ENCODE results near the gene ZNF491. TPM values are rescaled to one million over a fixed set of nuclear protein-coding genes. Genes with fewer than 3 reads are reported as not detected.
"Not testable (repeated sequence)": the region's sequence is repeated elsewhere in the genome, so short reads cannot be mapped to it uniquely, and the experiment has no call there.

The ZNF491 gene
- total RNA-seq, 1 donor from 2014 or later = not detected

DNA sequence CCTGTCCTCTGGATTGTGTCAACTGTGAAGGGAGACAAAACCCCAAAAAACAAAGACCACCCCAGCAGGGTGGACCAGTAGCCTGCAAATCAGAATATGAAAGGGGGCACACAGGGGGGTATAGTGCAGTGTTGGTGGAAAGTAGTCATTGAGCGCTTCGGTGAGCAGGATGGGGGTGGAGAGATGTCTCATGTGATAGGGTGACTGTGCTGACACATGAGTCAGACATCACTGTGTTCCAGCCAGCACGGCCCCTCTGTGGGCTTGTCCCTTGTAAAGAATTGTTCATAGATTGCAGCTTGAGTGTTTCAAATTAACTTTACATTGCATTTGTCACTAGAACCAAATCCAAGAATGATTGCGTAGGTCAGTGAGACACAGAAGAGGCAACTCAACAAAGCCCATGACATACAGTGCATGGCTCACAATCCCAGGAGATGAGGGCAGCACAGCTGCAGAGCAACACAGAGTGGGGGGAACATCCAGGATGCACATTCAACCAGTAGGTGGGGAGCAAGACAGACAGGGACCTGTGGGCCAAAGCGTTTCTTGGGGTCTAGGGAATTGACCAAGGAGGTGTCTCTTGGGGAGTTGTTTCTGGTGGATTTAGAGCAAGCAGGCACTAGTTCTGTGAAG is 23.3 kb downstream of the ZNF491 start:
- FAIRE-seq = no peak
- peak; percentile 14 for DNase-seq (ENCODE audit: low read depth)
- Histone ChIP-seq H2AFZ (ENCODE audit: low read depth, low read length) (no peak overlapping the region), H3K4me2 (ENCODE audit: low read length) (peak overlapping the region; percentile 15), H3K4me3 (ENCODE audit: insufficient read depth, low read depth, low read length) (no peak overlapping the region), H3K27ac (ENCODE audit: low read depth, low read length) (no peak overlapping the region), H3K36me3 (ENCODE audit: insufficient read depth, low read length) (no peaks in the 10 kb centered on the region), H4K20me1 (ENCODE audit: insufficient read depth, low read length) (no peaks in the 10 kb centered on the region), H3K4me1 (ENCODE audit: insufficient read depth, low read length) (no peaks in the 10 kb centered on the region), H3K27me3 (ENCODE audit: insufficient read depth, low read length) (no peaks in the 10 kb centered on the region), H3K9ac (ENCODE audit: low read length) (no peak overlapping the region), H3K9me3 (ENCODE audit: insufficient read depth, low read depth, low read length) (peaks cover 7% of the 10 kb centered on the region), H3K79me2 (ENCODE audit: insufficient read depth, low read length) (peaks cover 15% of the 10 kb centered on the region)
- H3K36me3 Mint-ChIP-seq (ENCODE audit: low read depth, unreplicated experiment) = no peaks in the 10 kb centered on the region
- no peak overlapping the region for H3K27ac Mint-ChIP-seq (ENCODE audit: unreplicated experiment)
- TF ChIP-seq, protein P1, sequence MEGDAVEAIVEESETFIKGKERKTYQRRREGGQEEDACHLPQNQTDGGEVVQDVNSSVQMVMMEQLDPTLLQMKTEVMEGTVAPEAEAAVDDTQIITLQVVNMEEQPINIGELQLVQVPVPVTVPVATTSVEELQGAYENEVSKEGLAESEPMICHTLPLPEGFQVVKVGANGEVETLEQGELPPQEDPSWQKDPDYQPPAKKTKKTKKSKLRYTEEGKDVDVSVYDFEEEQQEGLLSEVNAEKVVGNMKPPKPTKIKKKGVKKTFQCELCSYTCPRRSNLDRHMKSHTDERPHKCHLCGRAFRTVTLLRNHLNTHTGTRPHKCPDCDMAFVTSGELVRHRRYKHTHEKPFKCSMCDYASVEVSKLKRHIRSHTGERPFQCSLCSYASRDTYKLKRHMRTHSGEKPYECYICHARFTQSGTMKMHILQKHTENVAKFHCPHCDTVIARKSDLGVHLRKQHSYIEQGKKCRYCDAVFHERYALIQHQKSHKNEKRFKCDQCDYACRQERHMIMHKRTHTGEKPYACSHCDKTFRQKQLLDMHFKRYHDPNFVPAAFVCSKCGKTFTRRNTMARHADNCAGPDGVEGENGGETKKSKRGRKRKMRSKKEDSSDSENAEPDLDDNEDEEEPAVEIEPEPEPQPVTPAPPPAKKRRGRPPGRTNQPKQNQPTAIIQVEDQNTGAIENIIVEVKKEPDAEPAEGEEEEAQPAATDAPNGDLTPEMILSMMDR (IDR thresholded peaks at IDR 0.05; ENCODE audit: insufficient read depth, low read depth, low read length) = no peak
- TF ChIP-seq EZH2 (IDR thresholded peaks at IDR 0.05; ENCODE audit: insufficient read depth, low read length) = no peak
- no peaks in the 10 kb centered on the region for H3K27me3 Mint-ChIP-seq (ENCODE audit: low read depth, unreplicated experiment)
- H3K4me1 Mint-ChIP-seq (ENCODE audit: low read depth, unreplicated experiment) = no peaks in the 10 kb centered on the region
- peaks cover 20% of the 10 kb centered on the region for H3K9me3 Mint-ChIP-seq (ENCODE audit: unreplicated experiment)
- H3K4me3 Mint-ChIP-seq (ENCODE audit: unreplicated experiment) = no peak overlapping the region

DNA sequence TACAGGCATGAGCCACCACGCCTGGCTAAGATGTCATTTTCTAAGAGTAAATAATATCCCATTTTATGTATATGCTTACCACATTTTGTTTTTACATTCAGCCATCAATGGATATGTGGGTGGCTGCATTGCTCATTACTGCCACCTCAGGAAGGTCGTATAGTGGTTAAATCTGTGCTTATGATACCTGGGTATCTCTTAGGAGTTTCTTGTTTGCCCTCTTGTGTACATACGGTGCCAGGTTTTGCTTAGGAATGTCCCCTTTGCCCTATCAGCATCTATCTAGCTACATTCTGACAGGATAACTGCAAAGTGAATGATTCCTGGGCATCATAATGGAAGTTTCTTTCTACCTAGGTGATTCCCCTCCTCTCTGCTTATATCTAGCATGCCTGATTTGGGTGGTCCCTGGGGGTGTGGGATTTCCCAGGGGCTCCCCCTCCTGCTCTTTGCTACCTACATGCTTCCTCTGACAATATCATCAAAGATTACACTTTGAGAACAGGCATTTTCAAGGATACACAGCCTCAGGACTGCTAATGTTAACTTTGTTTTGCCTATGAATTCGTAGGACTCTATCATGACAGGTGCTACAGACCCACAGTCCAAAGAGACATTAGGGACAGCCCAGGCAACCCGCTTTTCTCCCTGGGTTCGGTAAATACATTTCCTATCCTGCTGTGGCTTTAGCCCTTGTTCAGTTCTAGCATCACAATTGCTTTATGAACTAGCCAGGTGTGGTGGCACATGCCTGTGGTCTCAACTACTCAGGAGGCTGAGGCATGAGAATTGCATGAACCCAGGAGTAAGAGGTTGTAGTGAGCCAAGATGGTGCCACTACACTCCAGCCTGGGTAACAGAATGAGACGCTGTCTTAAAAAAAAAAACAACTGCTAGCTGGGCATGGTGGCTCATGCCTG is 30.9 kb downstream of the ZNF491 start:
- not testable (repeated sequence) for H3K4me1 Mint-ChIP-seq (ENCODE audit: low read depth, unreplicated experiment); H3K27ac ChIP-seq (ENCODE audit: low read depth, low read length); H3K4me2 ChIP-seq (ENCODE audit: low read length); H4K20me1 ChIP-seq (ENCODE audit: insufficient read depth, low read length); H3K9ac ChIP-seq (ENCODE audit: low read length); H3K27ac Mint-ChIP-seq (ENCODE audit: unreplicated experiment); DNase-seq (ENCODE audit: low read depth); FAIRE-seq; H2AFZ ChIP-seq (ENCODE audit: low read depth, low read length); H3K4me3 Mint-ChIP-seq (ENCODE audit: unreplicated experiment); H3K27me3 ChIP-seq (ENCODE audit: insufficient read depth, low read length); H3K27me3 Mint-ChIP-seq (ENCODE audit: low read depth, unreplicated experiment); H3K79me2 ChIP-seq (ENCODE audit: insufficient read depth, low read length); H3K36me3 Mint-ChIP-seq (ENCODE audit: low read depth, unreplicated experiment); H3K4me3 ChIP-seq (ENCODE audit: insufficient read depth, low read depth, low read length); H3K4me1 ChIP-seq (ENCODE audit: insufficient read depth, low read length)
- H3K9me3 Mint-ChIP-seq (ENCODE audit: unreplicated experiment) = peaks cover 24% of the 10 kb centered on the region
- Histone ChIP-seq H3K36me3 (ENCODE audit: insufficient read depth, low read length) (peaks cover 27% of the 10 kb centered on the region), H3K9me3 (ENCODE audit: insufficient read depth, low read depth, low read length) (peaks cover 34% of the 10 kb centered on the region)

DNA sequence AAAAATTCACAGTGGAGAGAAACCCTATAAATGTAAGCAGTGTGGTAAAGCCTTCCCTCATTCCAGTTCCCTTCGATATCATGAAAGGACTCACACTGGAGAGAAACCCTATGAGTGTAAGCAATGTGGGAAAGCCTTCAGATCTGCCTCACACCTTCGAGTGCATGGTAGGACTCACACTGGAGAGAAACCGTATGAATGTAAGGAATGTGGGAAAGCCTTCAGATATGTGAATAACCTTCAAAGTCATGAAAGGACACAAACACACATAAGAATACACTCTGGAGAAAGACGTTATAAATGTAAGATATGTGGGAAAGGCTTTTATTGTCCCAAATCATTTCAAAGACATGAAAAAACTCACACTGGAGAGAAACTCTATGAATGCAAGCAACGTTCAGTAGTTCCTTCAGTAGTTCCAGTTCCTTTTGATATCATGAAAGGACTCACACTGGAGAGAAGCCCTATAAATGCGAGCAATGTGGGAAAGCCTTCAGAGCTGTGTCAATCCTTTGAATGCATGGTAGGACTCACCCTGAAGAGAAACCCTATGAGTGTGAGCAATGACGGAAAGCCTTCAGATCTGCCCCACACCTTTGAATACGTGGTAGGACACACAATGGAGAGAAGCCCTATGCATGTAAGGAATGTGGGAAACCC is 34.1 kb downstream of the ZNF491 start:
- no peak for DNase-seq (ENCODE audit: low read depth)
- Mint-ChIP-seq H3K4me3 (ENCODE audit: unreplicated experiment) (no peak overlapping the region), H3K27me3 (ENCODE audit: low read depth, unreplicated experiment) (no peaks in the 10 kb centered on the region), H3K27ac (ENCODE audit: unreplicated experiment) (no peak overlapping the region), H3K9me3 (ENCODE audit: unreplicated experiment) (peaks cover 24% of the 10 kb centered on the region), H3K4me1 (ENCODE audit: low read depth, unreplicated experiment) (no peaks in the 10 kb centered on the region), H3K36me3 (ENCODE audit: low read depth, unreplicated experiment) (no peaks in the 10 kb centered on the region)
- Histone ChIP-seq H3K36me3 (ENCODE audit: insufficient read depth, low read length) (peaks cover 30% of the 10 kb centered on the region), H3K4me2 (ENCODE audit: low read length) (no peak overlapping the region), H3K9me3 (ENCODE audit: insufficient read depth, low read depth, low read length) (peaks cover 49% of the 10 kb centered on the region), H3K79me2 (ENCODE audit: insufficient read depth, low read length) (peaks cover 5% of the 10 kb centered on the region), H3K4me1 (ENCODE audit: insufficient read depth, low read length) (no peaks in the 10 kb centered on the region), H3K27me3 (ENCODE audit: insufficient read depth, low read length) (no peaks in the 10 kb centered on the region), H4K20me1 (ENCODE audit: insufficient read depth, low read length) (no peaks in the 10 kb centered on the region), H3K27ac (ENCODE audit: low read depth, low read length) (no peak overlapping the region), H3K4me3 (ENCODE audit: insufficient read depth, low read depth, low read length) (no peak overlapping the region), H3K9ac (ENCODE audit: low read length) (no peak overlapping the region), H2AFZ (ENCODE audit: low read depth, low read length) (no peak overlapping the region)
- TF ChIP-seq EZH2 (IDR thresholded peaks at IDR 0.05; ENCODE audit: insufficient read depth, low read length) = no peak
- TF ChIP-seq, protein P1 (IDR thresholded peaks at IDR 0.05; ENCODE audit: insufficient read depth, low read depth, low read length) = no peak
- no peak for FAIRE-seq
